Caco-2 (cell line): ENCODE results near the gene MIEN1. TPM values are rescaled to one million over a fixed set of nuclear protein-coding genes. Genes with fewer than 3 reads are reported as not detected.

ENCODE experiments used
- BruUV-seq: library from RNA; stranded (reverse); fragments of 400-500 nt; replicated peaks from 2 replicates; lab custom pipeline; 2021; lab: Mats Ljungman, UMichigan
- CTCF ChIA-PET: fragments of 300-600 bp; sonication (Branson Sonifier 250); formaldehyde crosslinking; loops from one replicate; lab custom pipeline; 2022; ENCODE audit warnings: antibody characterized with exemption; lab: Charles Lee
- POLR2A ChIA-PET: fragments of 300-600 bp; sonication (Branson Sonifier 250); formaldehyde crosslinking; loops from one replicate; lab custom pipeline; 2022; ENCODE audit warnings: antibody characterized with exemption; lab: Charles Lee
- DNase-seq, 2 experiments: peaks; one replicate each; pipeline versions ENCODE4 v3.0.0 to v3.0.0-alpha.2; 2020 to 2022
- H3K27me3 ChIP-seq: replicated peaks from 2 replicates; pipeline ENCODE4 v1.6.0; 2011; ENCODE audit warnings: low read length; ENCODE audit not compliant: control insufficient read depth, insufficient read depth
- H3K36me3 ChIP-seq: 2 replicates; pipeline ENCODE4 v1.5.1; 2011; ENCODE audit warnings: low read length; ENCODE audit not compliant: control insufficient read depth, insufficient read depth
- H3K4me1 ChIP-seq: fragments of 250-450 bp; sonication (Bioruptor Pico); 2 replicates; pipeline ENCODE4 v1.5.1; 2020; ENCODE audit warnings: mild to moderate bottlenecking
- H3K4me3 ChIP-seq: 2 replicates; pipeline ENCODE4 v1.5.1; 2011; ENCODE audit warnings: low read depth, mild to moderate bottlenecking, control low read depth, low read length
- H3K9me3 ChIP-seq: fragments of 250-450 bp; sonication (Bioruptor Pico); 2 replicates; pipeline ENCODE4 v1.5.1; 2020; ENCODE audit warnings: mild to moderate bottlenecking, moderate library complexity
- H3K27ac Mint-ChIP-seq: one replicate; pipeline ENCODE4 v1.8.0; 2022; ENCODE audit warnings: mixed read lengths; ENCODE audit not compliant: unreplicated experiment
- H3K27me3 Mint-ChIP-seq: one replicate; pipeline ENCODE4 v1.8.0; 2022; ENCODE audit warnings: mixed read lengths; ENCODE audit not compliant: insufficient read depth, unreplicated experiment
- H3K36me3 Mint-ChIP-seq: one replicate; pipeline ENCODE4 v1.8.0; 2022; ENCODE audit warnings: mild to moderate bottlenecking, mixed read lengths; ENCODE audit not compliant: insufficient read depth, unreplicated experiment
- H3K4me1 Mint-ChIP-seq: one replicate; pipeline ENCODE4 v1.8.0; 2022; ENCODE audit warnings: low read depth, mixed read lengths; ENCODE audit not compliant: unreplicated experiment
- H3K4me3 Mint-ChIP-seq: one replicate; pipeline ENCODE4 v1.8.0; 2022; ENCODE audit warnings: mild to moderate bottlenecking, moderate library complexity, mixed read lengths; ENCODE audit not compliant: unreplicated experiment
- H3K9me3 Mint-ChIP-seq: one replicate; pipeline ENCODE4 v1.8.0; 2022; ENCODE audit warnings: mixed read lengths; ENCODE audit not compliant: unreplicated experiment
- intact Hi-C: fragments of 100-400 bp; cut with micrococcal nuclease; formaldehyde crosslinking; loops from one replicate; pipeline ENCODE4 v1.10.0; 2022; ENCODE audit not compliant: unreplicated experiment
- total RNA-seq: library from RNA; stranded (reverse); gene quantifications from 2 replicates; pipeline ENCODE4 v1.2.3, GENCODE V29; 2022
- TF ChIP-seq, protein P1 (sequence below), 2 experiments: fragments of 200-600 bp in 1 of 2; IDR thresholded peaks; 1 replicate in 1 of 2; 2 replicates in 1 of 2; pipeline versions ENCODE4 v1.5.1 to v1.8.0; 2011 to 2022; ENCODE audit warnings: antibody characterized with exemption in 1 of 2, control low read depth in 1 of 2, inconsistent platforms in 1 of 2, low read depth in 1 of 2, low read length in 1 of 2, mild to moderate bottlenecking in 1 of 2, moderate library complexity in 1 of 2; ENCODE audit not compliant: insufficient read depth in 1 of 2, severe bottlenecking in 1 of 2, unreplicated experiment in 1 of 2

The MIEN1 gene
- total RNA-seq, 1 experiment from 2014 or later, result 42.9 TPM

DNA sequence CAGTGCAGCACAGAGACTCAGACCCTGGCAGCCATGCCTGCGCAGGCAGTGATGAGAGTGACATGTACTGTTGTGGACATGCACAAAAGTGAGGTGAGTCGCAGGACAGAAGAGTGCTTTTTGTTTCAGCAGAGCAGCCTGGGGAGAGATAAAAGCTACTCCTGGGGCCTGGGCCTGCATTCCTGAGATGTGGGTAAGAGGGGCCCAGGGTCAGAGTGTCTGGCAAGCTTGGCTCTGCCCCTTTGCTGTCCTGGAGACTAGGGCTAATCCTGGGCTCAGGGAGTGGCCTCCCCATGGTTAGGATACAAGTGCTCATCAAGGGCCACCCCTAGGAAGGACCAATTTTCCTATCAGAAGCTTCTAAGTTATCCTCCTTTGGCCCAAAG, 35.2 kb downstream of the MIEN1 start:
- Mint-ChIP-seq H3K36me3 (peaks cover 11% of the 10 kb centered on the region), H3K9me3 (no peaks in the 10 kb centered on the region), H3K27me3 (no peaks in the 10 kb centered on the region), H3K4me1 (peaks cover 35% of the 10 kb centered on the region), H3K4me3 (peak overlapping the region; percentile 37), H3K27ac (peak overlapping the region; percentile 75)
- H3K27me3 ChIP-seq, result no peaks in the 10 kb centered on the region
- intact Hi-C loops, result loop anchor here (1.0 kb wide), 2 partner anchors 8 to 20 kb away; no protein-coding TSS in a partner anchor
- ChIA-PET POLR2A (interaction anchor here (0.6 to 2.0 kb wide), 3 partner anchors 35 to 221 kb away, joined by 4 to 11 read pairs (median 9); partner anchors contain the start of gene MIEN1), CTCF (interaction anchor here (0.6 to 2.2 kb wide), 8 partner anchors 10 to 258 kb away, joined by 3 to 15 read pairs (median 4); partner anchors contain the start of gene MIEN1)
- H3K4me1 ChIP-seq, result peaks cover 40% of the 10 kb centered on the region
- TF ChIP-seq, protein P1, sequence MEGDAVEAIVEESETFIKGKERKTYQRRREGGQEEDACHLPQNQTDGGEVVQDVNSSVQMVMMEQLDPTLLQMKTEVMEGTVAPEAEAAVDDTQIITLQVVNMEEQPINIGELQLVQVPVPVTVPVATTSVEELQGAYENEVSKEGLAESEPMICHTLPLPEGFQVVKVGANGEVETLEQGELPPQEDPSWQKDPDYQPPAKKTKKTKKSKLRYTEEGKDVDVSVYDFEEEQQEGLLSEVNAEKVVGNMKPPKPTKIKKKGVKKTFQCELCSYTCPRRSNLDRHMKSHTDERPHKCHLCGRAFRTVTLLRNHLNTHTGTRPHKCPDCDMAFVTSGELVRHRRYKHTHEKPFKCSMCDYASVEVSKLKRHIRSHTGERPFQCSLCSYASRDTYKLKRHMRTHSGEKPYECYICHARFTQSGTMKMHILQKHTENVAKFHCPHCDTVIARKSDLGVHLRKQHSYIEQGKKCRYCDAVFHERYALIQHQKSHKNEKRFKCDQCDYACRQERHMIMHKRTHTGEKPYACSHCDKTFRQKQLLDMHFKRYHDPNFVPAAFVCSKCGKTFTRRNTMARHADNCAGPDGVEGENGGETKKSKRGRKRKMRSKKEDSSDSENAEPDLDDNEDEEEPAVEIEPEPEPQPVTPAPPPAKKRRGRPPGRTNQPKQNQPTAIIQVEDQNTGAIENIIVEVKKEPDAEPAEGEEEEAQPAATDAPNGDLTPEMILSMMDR (IDR thresholded peaks at IDR 0.05; ENCODE audit: insufficient read depth in 1 of 2, low read depth in 1 of 2, low read length in 1 of 2, severe bottlenecking in 1 of 2, unreplicated experiment in 1 of 2), result no peak
- no peak overlapping the region for H3K4me3 ChIP-seq
- DNase-seq, result peak; percentile 61 to 79
- BruUV-seq, result no TSS peak
- no peaks in the 10 kb centered on the region for H3K9me3 ChIP-seq
- H3K36me3 ChIP-seq, result no peaks in the 10 kb centered on the region

DNA sequence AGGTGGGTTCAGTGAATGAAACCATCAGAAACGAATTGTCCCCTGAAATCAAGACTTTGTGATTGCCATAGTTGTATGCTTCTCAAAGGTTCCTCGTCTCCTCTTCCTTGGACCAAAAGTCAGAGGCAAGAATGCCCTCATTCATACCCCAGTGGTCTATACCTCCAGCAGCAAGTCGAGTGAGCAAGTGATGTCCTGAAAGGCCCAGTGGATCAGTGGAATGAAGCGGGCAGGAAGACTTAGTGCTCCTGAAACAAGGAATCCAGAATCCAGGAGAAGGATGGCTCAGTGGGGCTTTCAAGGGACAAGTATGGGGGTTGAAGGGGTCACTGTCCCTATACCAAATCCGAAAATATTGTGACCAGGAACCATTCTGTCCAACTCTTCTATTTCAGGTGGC, 35.7 kb downstream of the MIEN1 start:
- Histone ChIP-seq H3K4me1 (peaks cover 38% of the 10 kb centered on the region), H3K27me3 (no peaks in the 10 kb centered on the region), H3K4me3 (no peak overlapping the region), H3K36me3 (no peaks in the 10 kb centered on the region), H3K9me3 (no peaks in the 10 kb centered on the region)
- POLR2A ChIA-PET, result interaction anchor here (1.1 to 2.0 kb wide), 2 partner anchors 36 to 45 kb away, joined by 9 to 11 read pairs; partner anchors contain the start of gene MIEN1
- no peak for DNase-seq
- Mint-ChIP-seq H3K36me3 (peaks cover 11% of the 10 kb centered on the region), H3K4me1 (peaks cover 32% of the 10 kb centered on the region), H3K27me3 (no peaks in the 10 kb centered on the region), H3K27ac (peak overlapping the region; percentile 75), H3K4me3 (peak overlapping the region; percentile 37), H3K9me3 (no peaks in the 10 kb centered on the region)
- CTCF ChIA-PET, result interaction anchor here (0.6 to 2.2 kb wide), 7 partner anchors 23 to 258 kb away, joined by 3 to 15 read pairs (median 5); partner anchors contain the start of gene MIEN1
- no TSS peak for BruUV-seq
- TF ChIP-seq, protein P1 (IDR thresholded peaks at IDR 0.05; ENCODE audit: insufficient read depth in 1 of 2, low read depth in 1 of 2, low read length in 1 of 2, severe bottlenecking in 1 of 2, unreplicated experiment in 1 of 2), result no peak
- intact Hi-C loops, result no loop called here

DNA sequence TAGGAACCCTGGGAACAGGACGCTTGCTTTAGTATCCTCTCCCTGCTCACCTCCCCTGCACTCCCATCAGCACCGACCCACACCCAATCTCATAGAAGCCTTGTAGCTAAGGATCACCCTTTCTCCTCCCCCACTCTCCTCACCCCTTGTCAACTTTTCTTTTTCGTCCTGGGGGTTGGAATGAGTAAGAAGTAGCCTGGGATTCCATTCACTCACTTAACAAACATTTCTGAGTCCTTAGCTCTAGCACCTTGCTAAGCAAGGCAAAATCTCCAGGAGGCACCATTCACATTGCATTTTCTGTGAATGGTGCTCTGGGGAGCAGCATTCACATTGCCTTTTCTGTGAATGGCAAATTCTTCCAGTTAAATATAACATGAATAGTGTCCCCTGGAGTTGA, 41.4 kb downstream of the MIEN1 start:
- Histone ChIP-seq H3K36me3 (no peaks in the 10 kb centered on the region), H3K4me3 (peak overlapping the region; percentile 74), H3K9me3 (no peaks in the 10 kb centered on the region), H3K27me3 (no peaks in the 10 kb centered on the region), H3K4me1 (peaks cover 20% of the 10 kb centered on the region)
- no peak for DNase-seq
- CTCF ChIA-PET, result interaction anchor here (0.6 to 2.4 kb wide), 5 partner anchors 11 to 67 kb away, joined by 3 to 20 read pairs (median 13); partner anchors contain the start of gene ERBB2
- H3K4me1 Mint-ChIP-seq, result peaks cover 11% of the 10 kb centered on the region
- intact Hi-C loops, result loop anchor here (1.0 to 2.0 kb wide), 2 partner anchors 10 to 42 kb away; partner anchors contain the start of gene MIEN1
- BruUV-seq, result no TSS peak
- H3K9me3 Mint-ChIP-seq, result no peaks in the 10 kb centered on the region
- POLR2A ChIA-PET, result interaction anchor here (3.0 kb wide), 1 partner anchor 11 kb away, joined by 32 read pairs; the partner anchor contains the start of gene ERBB2
- peak overlapping the region; percentile 80 for H3K4me3 Mint-ChIP-seq
- H3K27ac Mint-ChIP-seq, result peak overlapping the region; percentile 73
- no peaks in the 10 kb centered on the region for H3K27me3 Mint-ChIP-seq
- TF ChIP-seq, protein P1 (IDR thresholded peaks at IDR 0.05; ENCODE audit: insufficient read depth in 1 of 2, low read depth in 1 of 2, low read length in 1 of 2, severe bottlenecking in 1 of 2, unreplicated experiment in 1 of 2), result peak in 1 of 2 experiments; percentile 2
- H3K36me3 Mint-ChIP-seq, result peaks cover 8% of the 10 kb centered on the region
